ENCODE measurements around the gene UGT1A6.

DNA sequence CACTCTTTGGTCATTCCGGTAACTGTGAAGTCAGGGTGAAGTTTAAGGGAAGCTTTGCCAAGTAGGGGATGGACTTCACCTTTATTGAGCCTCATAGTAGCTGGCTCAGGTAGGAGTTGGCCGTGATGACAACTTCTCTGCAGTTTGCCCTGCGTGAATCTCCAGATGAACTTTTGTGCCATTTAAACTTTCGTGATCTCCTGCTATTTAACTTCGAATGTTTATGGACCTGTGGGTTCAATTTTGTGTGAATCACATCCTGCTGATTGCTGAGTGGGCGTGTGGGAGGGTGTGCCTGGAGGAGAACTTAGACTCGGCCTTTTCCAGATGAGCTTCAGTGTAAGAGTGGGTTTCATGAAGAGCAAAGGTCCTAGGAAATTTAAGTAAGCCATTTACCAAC, 71.6 kb downstream of the UGT1A6 start:
- TF ChIP-seq GATA2 (IDR thresholded peaks at IDR 0.05; ENCODE audit: low read depth, low read length) (no peak), GATA3 (IDR thresholded peaks at IDR 0.05; ENCODE audit: low read depth, low read length) (no peak)

All from SH-SY5Y (cell line).